NT2/D1 (cell line): ENCODE results near the gene SDK1.

Experiments used
- SUZ12 ChIP-seq: IDR thresholded peaks from 2 replicates; pipeline ENCODE4 v1.6.1; 2011; ENCODE audit not compliant: insufficient read length, insufficient read depth; ENCODE audit errors: extremely low read depth
- ZNF274 ChIP-seq: IDR thresholded peaks from 2 replicates; pipeline ENCODE4 v1.6.1; 2011; ENCODE audit warnings: mild to moderate bottlenecking, low read depth, low read length

DNA sequence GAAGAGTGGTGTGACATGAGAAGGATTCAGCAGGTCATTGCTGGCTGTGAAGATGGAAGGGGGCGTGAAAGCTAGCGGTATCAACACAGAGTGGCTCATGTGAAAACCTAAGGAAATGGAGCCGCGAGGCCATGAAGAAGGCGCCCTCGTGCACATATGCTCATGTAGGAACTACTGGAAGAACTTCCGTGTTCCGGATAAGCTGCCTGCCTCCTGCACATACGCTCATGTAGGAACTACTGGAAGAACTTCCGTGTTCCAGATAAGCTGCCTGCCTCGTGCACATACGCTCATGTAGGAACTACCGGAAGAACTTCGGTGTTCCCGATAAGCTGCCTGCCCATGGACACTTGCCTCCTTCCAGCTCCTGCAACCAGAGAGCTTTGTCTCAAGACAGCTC, 179.1 kb downstream of the SDK1 start:
- TF ChIP-seq SUZ12 (no peak), ZNF274 (no peak)
